GM18520 (cell line): ENCODE data around the gene TTF2.
"Not testable (repeated sequence)": the region's sequence is repeated elsewhere in the genome, so short reads cannot be mapped to it uniquely, and the experiment has no call there.

Experiments
- ATAC-seq: cut with Tn5 transposase; IDR thresholded peaks from one replicate; pipeline ENCODE4 v1.9.1; 2021; ENCODE audit not compliant: unreplicated experiment

The TTF2 gene

GRCh38 chr1:117119144-117119543 is 59.0 kb downstream of the TTF2 start:
- ATAC-seq = not testable (repeated sequence)

- no peak for ATAC-seq
These were observed 60.9 kb downstream of the TTF2 start for GRCh38 chr1:117120774-117121588.

- ATAC-seq = peak; percentile 84
These were observed 61.6 kb downstream of the TTF2 start, which contains the start of gene TRIM45 for GRCh38 chr1:117121589-117122329. Gene TRIM45 (minus strand): TSS chr1:117121749. CDS start chr1:117121201, 548 bp downstream.

- ATAC-seq = no peak
These were observed 62.4 kb downstream of the TTF2 start for GRCh38 chr1:117122330-117123025.

GRCh38 chr1:117123274-117123673 is 63.1 kb downstream of the TTF2 start:
- ATAC-seq = no peak

GRCh38 chr1:117124661-117125060 is 64.5 kb downstream of the TTF2 start:
- no peak for ATAC-seq

GRCh38 chr1:117127795-117128194 is 67.7 kb downstream of the TTF2 start:
- ATAC-seq = no peak

GRCh38 chr1:117128323-117129079 is 68.4 kb downstream of the TTF2 start:
- no peak for ATAC-seq

GRCh38 chr1:117130526-117130925 is 70.4 kb downstream of the TTF2 start:
- ATAC-seq = no peak

- no peak for ATAC-seq
These were observed 75.2 kb downstream of the TTF2 start for GRCh38 chr1:117135329-117135728.

- ATAC-seq = no peak
These were observed 76.6 kb downstream of the TTF2 start for GRCh38 chr1:117136749-117137148.

GRCh38 chr1:117137281-117137855 is 77.2 kb downstream of the TTF2 start:
- no peak for ATAC-seq

GRCh38 chr1:117138106-117138505 is 78.0 kb downstream of the TTF2 start:
- no peak for ATAC-seq

GRCh38 chr1:117138561-117138960 is 78.4 kb downstream of the TTF2 start:
- no peak for ATAC-seq

- no peak for ATAC-seq
These were observed 82.1 kb downstream of the TTF2 start for GRCh38 chr1:117142200-117142599.

- ATAC-seq = no peak
These were observed 83.0 kb downstream of the TTF2 start for GRCh38 chr1:117143172-117143571.

GRCh38 chr1:117143871-117144270 is 83.7 kb downstream of the TTF2 start:
- no peak for ATAC-seq

- ATAC-seq = no peak
These were observed 85.9 kb downstream of the TTF2 start for GRCh38 chr1:117146072-117146471.

GRCh38 chr1:117146575-117147340 is 86.6 kb downstream of the TTF2 start:
- no peak for ATAC-seq

- no peak for ATAC-seq
These were observed 87.3 kb downstream of the TTF2 start for GRCh38 chr1:117147341-117147831.
